Panc1 (cell line): ENCODE measurements around the gene IP6K1.

Experiments
- POLR2AphosphoS5 ChIP-seq: IDR thresholded peaks from 2 replicates; pipeline ENCODE4 v1.6.1; 2012; ENCODE audit warnings: mild to moderate bottlenecking, low read depth, low read length, moderate library complexity
- TCF7L2 ChIP-seq: IDR thresholded peaks from 2 replicates; pipeline ENCODE4 v1.6.1; 2011; ENCODE audit warnings: mild to moderate bottlenecking, low read depth, low read length, inconsistent platforms
- TF ChIP-seq, protein P1 (sequence below): fragments of 450-650 bp; IDR thresholded peaks from 2 replicates; pipeline ENCODE4 v1.5.1; 2017; ENCODE audit warnings: mild to moderate bottlenecking
- TF ChIP-seq, protein P2 (sequence below), 2 experiments: IDR thresholded peaks; 2 replicates each; pipeline ENCODE4 v1.6.1; 2011 to 2012; ENCODE audit warnings: low read depth in 2 of 2, control low read depth in 1 of 2, low read length in 1 of 2, mild to moderate bottlenecking in 1 of 2, moderate library complexity in 1 of 2; ENCODE audit not compliant: insufficient read depth in 1 of 2

DNA sequence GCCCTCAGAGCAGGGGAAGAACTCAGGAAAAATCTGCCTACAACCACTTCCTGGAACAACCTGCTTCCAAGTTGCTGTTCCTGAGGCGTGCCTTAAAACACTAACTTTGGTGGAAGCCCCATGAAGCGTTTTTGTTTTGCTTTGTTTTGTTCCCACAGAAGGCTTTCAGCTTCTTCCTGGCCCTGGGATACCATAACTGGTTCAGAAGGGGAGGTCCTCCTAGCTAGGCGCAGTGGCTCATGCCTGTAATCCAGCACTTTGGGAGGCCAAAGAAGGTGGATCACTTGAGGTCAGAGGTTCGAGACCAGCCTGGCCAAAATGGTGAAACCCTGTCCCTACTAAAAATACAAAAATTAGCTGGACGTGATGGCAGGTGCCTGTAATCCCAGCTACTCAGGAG, 1.2 kb upstream of the IP6K1 start:
- TF ChIP-seq, protein P1, sequence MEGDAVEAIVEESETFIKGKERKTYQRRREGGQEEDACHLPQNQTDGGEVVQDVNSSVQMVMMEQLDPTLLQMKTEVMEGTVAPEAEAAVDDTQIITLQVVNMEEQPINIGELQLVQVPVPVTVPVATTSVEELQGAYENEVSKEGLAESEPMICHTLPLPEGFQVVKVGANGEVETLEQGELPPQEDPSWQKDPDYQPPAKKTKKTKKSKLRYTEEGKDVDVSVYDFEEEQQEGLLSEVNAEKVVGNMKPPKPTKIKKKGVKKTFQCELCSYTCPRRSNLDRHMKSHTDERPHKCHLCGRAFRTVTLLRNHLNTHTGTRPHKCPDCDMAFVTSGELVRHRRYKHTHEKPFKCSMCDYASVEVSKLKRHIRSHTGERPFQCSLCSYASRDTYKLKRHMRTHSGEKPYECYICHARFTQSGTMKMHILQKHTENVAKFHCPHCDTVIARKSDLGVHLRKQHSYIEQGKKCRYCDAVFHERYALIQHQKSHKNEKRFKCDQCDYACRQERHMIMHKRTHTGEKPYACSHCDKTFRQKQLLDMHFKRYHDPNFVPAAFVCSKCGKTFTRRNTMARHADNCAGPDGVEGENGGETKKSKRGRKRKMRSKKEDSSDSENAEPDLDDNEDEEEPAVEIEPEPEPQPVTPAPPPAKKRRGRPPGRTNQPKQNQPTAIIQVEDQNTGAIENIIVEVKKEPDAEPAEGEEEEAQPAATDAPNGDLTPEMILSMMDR = no peak
- TF ChIP-seq POLR2AphosphoS5 (no peak), TCF7L2 (no peak)
- TF ChIP-seq, protein P2, sequence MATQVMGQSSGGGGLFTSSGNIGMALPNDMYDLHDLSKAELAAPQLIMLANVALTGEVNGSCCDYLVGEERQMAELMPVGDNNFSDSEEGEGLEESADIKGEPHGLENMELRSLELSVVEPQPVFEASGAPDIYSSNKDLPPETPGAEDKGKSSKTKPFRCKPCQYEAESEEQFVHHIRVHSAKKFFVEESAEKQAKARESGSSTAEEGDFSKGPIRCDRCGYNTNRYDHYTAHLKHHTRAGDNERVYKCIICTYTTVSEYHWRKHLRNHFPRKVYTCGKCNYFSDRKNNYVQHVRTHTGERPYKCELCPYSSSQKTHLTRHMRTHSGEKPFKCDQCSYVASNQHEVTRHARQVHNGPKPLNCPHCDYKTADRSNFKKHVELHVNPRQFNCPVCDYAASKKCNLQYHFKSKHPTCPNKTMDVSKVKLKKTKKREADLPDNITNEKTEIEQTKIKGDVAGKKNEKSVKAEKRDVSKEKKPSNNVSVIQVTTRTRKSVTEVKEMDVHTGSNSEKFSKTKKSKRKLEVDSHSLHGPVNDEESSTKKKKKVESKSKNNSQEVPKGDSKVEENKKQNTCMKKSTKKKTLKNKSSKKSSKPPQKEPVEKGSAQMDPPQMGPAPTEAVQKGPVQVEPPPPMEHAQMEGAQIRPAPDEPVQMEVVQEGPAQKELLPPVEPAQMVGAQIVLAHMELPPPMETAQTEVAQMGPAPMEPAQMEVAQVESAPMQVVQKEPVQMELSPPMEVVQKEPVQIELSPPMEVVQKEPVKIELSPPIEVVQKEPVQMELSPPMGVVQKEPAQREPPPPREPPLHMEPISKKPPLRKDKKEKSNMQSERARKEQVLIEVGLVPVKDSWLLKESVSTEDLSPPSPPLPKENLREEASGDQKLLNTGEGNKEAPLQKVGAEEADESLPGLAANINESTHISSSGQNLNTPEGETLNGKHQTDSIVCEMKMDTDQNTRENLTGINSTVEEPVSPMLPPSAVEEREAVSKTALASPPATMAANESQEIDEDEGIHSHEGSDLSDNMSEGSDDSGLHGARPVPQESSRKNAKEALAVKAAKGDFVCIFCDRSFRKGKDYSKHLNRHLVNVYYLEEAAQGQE (IDR thresholded peaks at IDR 0.05; ENCODE audit: insufficient read depth in 1 of 2, low read depth in 2 of 2, low read length in 1 of 2) = no peak
